Neural progenitor cell (in vitro differentiated cells): ENCODE measurements around the gene EIF2B5.

Experiments used
- EZH2 ChIP-seq: fragments of 200-600 bp; sonication (generic); IDR thresholded peaks from 2 replicates; pipeline ENCODE4 v1.6.1; 2017; ENCODE audit warnings: antibody characterized with exemption, mild to moderate bottlenecking, moderate library complexity
- TF ChIP-seq, protein P1 (sequence below): fragments of 200-600 bp; sonication (generic); IDR thresholded peaks from 2 replicates; pipeline ENCODE4 v1.5.1; 2017; ENCODE audit warnings: antibody characterized with exemption, mild to moderate bottlenecking

GRCh38 chr3:184172681-184173373 is 37.7 kb downstream of the EIF2B5 start:
- TF ChIP-seq, protein P1, sequence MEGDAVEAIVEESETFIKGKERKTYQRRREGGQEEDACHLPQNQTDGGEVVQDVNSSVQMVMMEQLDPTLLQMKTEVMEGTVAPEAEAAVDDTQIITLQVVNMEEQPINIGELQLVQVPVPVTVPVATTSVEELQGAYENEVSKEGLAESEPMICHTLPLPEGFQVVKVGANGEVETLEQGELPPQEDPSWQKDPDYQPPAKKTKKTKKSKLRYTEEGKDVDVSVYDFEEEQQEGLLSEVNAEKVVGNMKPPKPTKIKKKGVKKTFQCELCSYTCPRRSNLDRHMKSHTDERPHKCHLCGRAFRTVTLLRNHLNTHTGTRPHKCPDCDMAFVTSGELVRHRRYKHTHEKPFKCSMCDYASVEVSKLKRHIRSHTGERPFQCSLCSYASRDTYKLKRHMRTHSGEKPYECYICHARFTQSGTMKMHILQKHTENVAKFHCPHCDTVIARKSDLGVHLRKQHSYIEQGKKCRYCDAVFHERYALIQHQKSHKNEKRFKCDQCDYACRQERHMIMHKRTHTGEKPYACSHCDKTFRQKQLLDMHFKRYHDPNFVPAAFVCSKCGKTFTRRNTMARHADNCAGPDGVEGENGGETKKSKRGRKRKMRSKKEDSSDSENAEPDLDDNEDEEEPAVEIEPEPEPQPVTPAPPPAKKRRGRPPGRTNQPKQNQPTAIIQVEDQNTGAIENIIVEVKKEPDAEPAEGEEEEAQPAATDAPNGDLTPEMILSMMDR, result no peak
- no peak for TF ChIP-seq EZH2
